Stimulated activated CD8-positive, alpha-beta memory T cell treated with anti-CD3 and anti-CD28 coated beads, Interleukin-7, amount 100 ng/mL, for 1 hour (primary cell): ENCODE data around the gene PPP2R5C.

Experiments used
- DNase-seq, 2 donors: peaks; one replicate each; pipeline ENCODE4 v3.0.0-alpha.2; 2020; ENCODE audit warnings: low read depth in 2 of 2

PPP2R5C gene

GRCh38 chr14:101755591-101756324, 5.8 kb upstream of the PPP2R5C start:
- DNase-seq: no peak

- no peak for DNase-seq
Observed at GRCh38 chr14:101757064-101757838, 4.3 kb upstream of the PPP2R5C start.

- no peak for DNase-seq
Observed at GRCh38 chr14:101757839-101758211, 3.7 kb upstream of the PPP2R5C start.

- DNase-seq: no peak
Observed at GRCh38 chr14:101758913-101759593, 2.5 kb upstream of the PPP2R5C start.

GRCh38 chr14:101760138-101761011, 1.1 kb upstream of the PPP2R5C start:
- peak; percentile 94 to 95 for DNase-seq

GRCh38 chr14:101761881-101762529, 496 bp downstream of the PPP2R5C start:
- DNase-seq: no peak

- DNase-seq: no peak
Observed at GRCh38 chr14:101762530-101763101, 1.1 kb downstream of the PPP2R5C start.

- no peak for DNase-seq
Observed at GRCh38 chr14:101763941-101764709, 2.6 kb downstream of the PPP2R5C start.

- no peak for DNase-seq
Observed at GRCh38 chr14:101767618-101768362, 6.3 kb downstream of the PPP2R5C start.

- no peak for DNase-seq
Observed at GRCh38 chr14:101770183-101770582, 8.7 kb downstream of the PPP2R5C start.

- no peak for DNase-seq
Observed at GRCh38 chr14:101772770-101773169, 11.3 kb downstream of the PPP2R5C start.

GRCh38 chr14:101773378-101773777, 11.9 kb downstream of the PPP2R5C start:
- no peak for DNase-seq

GRCh38 chr14:101774006-101774795, 12.7 kb downstream of the PPP2R5C start:
- no peak for DNase-seq

GRCh38 chr14:101774814-101775213, 13.3 kb downstream of the PPP2R5C start:
- DNase-seq: no peak

- DNase-seq: no peak
Observed at GRCh38 chr14:101775826-101776225, 14.3 kb downstream of the PPP2R5C start.

GRCh38 chr14:101776344-101776743, 14.8 kb downstream of the PPP2R5C start:
- no peak for DNase-seq

- DNase-seq: no peak
Observed at GRCh38 chr14:101780390-101780789, 18.9 kb downstream of the PPP2R5C start.

- DNase-seq: no peak
Observed at GRCh38 chr14:101780887-101781239, 19.4 kb downstream of the PPP2R5C start.
